AG04449 (cell line): Measurements from ENCODE around the gene PDZD2.

Experiments
- CTCF ChIA-PET: fragments of 350-600 bp; formaldehyde crosslinking; extraction: SDS; loops from one replicate; lab custom pipeline; 2021; ENCODE audit warnings: antibody characterized with exemption; lab: Yijun Ruan, JAX
- POLR2A ChIA-PET: fragments of 400-600, 350-600 bp; formaldehyde crosslinking; extraction: SDS; loops from one replicate; lab custom pipeline; 2020; ENCODE audit warnings: antibody characterized with exemption, inconsistent platforms; lab: Yijun Ruan, JAX
- DNase-seq: peaks from one replicate; pipeline ENCODE4 v3.0.0-alpha.2; 2010; ENCODE audit warnings: low read depth, low spot score
- H3K4me3 ChIP-seq: 2 replicates; pipeline ENCODE4 v1.5.1; 2011; ENCODE audit warnings: low read depth, mild to moderate bottlenecking, control low read depth, low read length
- CTCF ChIP-seq: IDR thresholded peaks from one replicate; pipeline ENCODE4 v1.5.1; 2011; ENCODE audit warnings: mild to moderate bottlenecking, moderate library complexity, low read length, control low read depth, inconsistent platforms; ENCODE audit not compliant: insufficient read depth; ENCODE audit errors: missing control alignments

PDZD2 gene

GRCh38 chr5:32160228-32160627, 521.3 kb downstream of the PDZD2 start:
- no peak for TF ChIP-seq CTCF
- POLR2A ChIA-PET = no interaction called here
- H3K4me3 ChIP-seq = no peak overlapping the region
- CTCF ChIA-PET = no interaction called here
- DNase-seq = no peak
